K562 (cell line): ENCODE data around the gene ANKS1B. TPM values are rescaled to one million over a fixed set of nuclear protein-coding genes. Genes with fewer than 3 reads are reported as not detected.

Source experiments
- ATAC-seq: fragments of 200-7000 bp; cut with Tn5 transposase; 3 replicates; pipeline ENCODE4 v1.9.1; 2020; ENCODE audit warnings: moderate library complexity
- BruUV-seq: library from RNA; stranded (reverse); fragments of 400-500 nt; replicated peaks from 2 replicates; lab custom pipeline; 2021; lab: Mats Ljungman, UMichigan
- CTCF ChIA-PET: fragments of 300-600 bp; formaldehyde crosslinking; extraction: SDS; loops from one replicate; lab custom pipeline; 2021; ENCODE audit warnings: low intra/inter-chr PET ratio; lab: Yijun Ruan, JAX
- POLR2A ChIA-PET: fragments of 300-600, 350-650 bp; sonication (Branson Sonifier 250); formaldehyde crosslinking; extraction: SDS; loops from one replicate; lab custom pipeline; 2021; ENCODE audit warnings: antibody characterized with exemption, inconsistent platforms; lab: Yijun Ruan, JAX
- DNase-seq, 4 experiments: peaks; one replicate each; pipeline versions ENCODE4 v3.0.0 to v3.0.0-alpha.2; 2011 to 2018; ENCODE audit warnings: low spot score in 3 of 4, mixed read lengths in 3 of 4; ENCODE audit errors: extremely low read depth in 1 of 4
- FAIRE-seq: peaks from 2 replicates; lab custom pipeline; 2011; peaks lifted over from hg19 to GRCh38; lab: Jason Lieb, UNC
- H2AFZ ChIP-seq: 2 replicates; pipeline ENCODE4 v1.6.0; 2011; ENCODE audit warnings: low read depth, low read length, control low read depth, inconsistent platforms
- H3K27ac ChIP-seq: fragments of 200-600 bp; 3 replicates; pipeline ENCODE4 v1.8.0; 2011; ENCODE audit warnings: low read depth, mild to moderate bottlenecking, control low read depth, inconsistent platforms, low read length, moderate library complexity, mixed read lengths; ENCODE audit errors: extremely low read depth
- H3K27me3 ChIP-seq, 2 experiments: fragments of 300-600 bp in 1 of 2; 2 replicates in 1 of 2; 3 replicates in 1 of 2; pipeline versions ENCODE4 v1.6.0 to v1.8.0; 2011; ENCODE audit warnings: inconsistent platforms in 2 of 2, low read length in 2 of 2, mild to moderate bottlenecking in 1 of 2, mixed read lengths in 1 of 2, moderate library complexity in 1 of 2; ENCODE audit not compliant: control insufficient read depth in 2 of 2, insufficient read depth in 2 of 2
- H3K36me3 ChIP-seq: fragments of 300-600 bp; 3 replicates; pipeline ENCODE4 v1.8.0; 2011; ENCODE audit warnings: mild to moderate bottlenecking, low read length, inconsistent platforms; ENCODE audit not compliant: control insufficient read depth, insufficient read depth
- H3K4me1 ChIP-seq, 2 experiments: fragments of 200-600 bp in 1 of 2; replicated peaks in 1 of 2; 2 replicates in 1 of 2; 3 replicates in 1 of 2; pipeline versions ENCODE4 v1.5.1 to v1.8.0; 2011; ENCODE audit warnings: inconsistent platforms in 2 of 2, low read length in 2 of 2, mild to moderate bottlenecking in 1 of 2, mixed read lengths in 1 of 2, moderate library complexity in 1 of 2; ENCODE audit not compliant: control insufficient read depth in 2 of 2, insufficient read depth in 2 of 2
- H3K4me2 ChIP-seq: 2 replicates; pipeline ENCODE4 v1.6.1; 2011; ENCODE audit warnings: low read length, control low read depth, inconsistent platforms, mixed read lengths; ENCODE audit not compliant: insufficient read depth
- H3K4me3 ChIP-seq: fragments of 200-600 bp; sonication (generic), shearing (Covaris generic); 2 replicates; pipeline ENCODE4 v1.5.1; 2016; ENCODE audit warnings: control low read depth, inconsistent platforms
- H3K79me2 ChIP-seq: fragments of 200-600 bp; 3 replicates; pipeline ENCODE4 v1.8.0; 2011; ENCODE audit warnings: low read length, inconsistent platforms; ENCODE audit not compliant: control insufficient read depth, insufficient read depth
- H3K9ac ChIP-seq, 2 experiments: 2 replicates each; pipeline versions ENCODE4 v1.6.0 to v1.6.1; 2011; ENCODE audit warnings: low read depth in 2 of 2, low read length in 2 of 2, control low read depth in 1 of 2, inconsistent platforms in 1 of 2, mild to moderate bottlenecking in 1 of 2, mixed read lengths in 1 of 2; ENCODE audit not compliant: insufficient read depth in 1 of 2
- H3K9me1 ChIP-seq: one replicate; pipeline ENCODE4 v1.6.0; 2011; ENCODE audit warnings: inconsistent platforms, mild to moderate bottlenecking, low read length, moderate library complexity; ENCODE audit not compliant: control insufficient read depth, insufficient read depth
- H3K9me3 ChIP-seq: replicated peaks from 2 replicates; pipeline ENCODE4 v1.5.1; 2011; ENCODE audit warnings: low read depth, low read length, inconsistent platforms; ENCODE audit not compliant: control insufficient read depth, insufficient read depth
- H4K20me1 ChIP-seq: replicated peaks from 2 replicates; pipeline ENCODE4 v1.6.1; 2011; ENCODE audit warnings: low read length, inconsistent platforms, mixed read lengths; ENCODE audit not compliant: control insufficient read depth, insufficient read depth
- ATF6 ChIP-seq: sonication (generic); formaldehyde crosslinking; IDR thresholded peaks from 2 replicates; pipeline ENCODE4 v1.4.0; 2020; ENCODE audit warnings: mild to moderate bottlenecking, missing genetic modification reagents
- BCOR ChIP-seq: fragments of 450-650 bp; IDR thresholded peaks from 2 replicates; pipeline ENCODE4 v1.6.1; 2016
- CCAR2 ChIP-seq: fragments of 200-400 bp; formaldehyde crosslinking; IDR thresholded peaks from 2 replicates; pipeline ENCODE4 v1.6.1; 2017; ENCODE audit warnings: mild to moderate bottlenecking, low read depth, low read length
- NRF1 ChIP-seq, 2 experiments: fragments of 450-650 bp; IDR thresholded peaks in 1 of 2; conservative IDR thresholded peaks in 1 of 2; 2 replicates each; pipeline ENCODE4 v1.6.1; 2014; ENCODE audit warnings: mild to moderate bottlenecking in 2 of 2
- SLC30A9 ChIP-seq: fragments of 250-450 bp; sonication (Bioruptor Pico); IDR thresholded peaks from 2 replicates; pipeline ENCODE4 v1.8.0; 2022; ENCODE audit warnings: mild to moderate bottlenecking, moderate library complexity
- ZNF12 ChIP-seq: sonication (generic); formaldehyde crosslinking; IDR thresholded peaks from 2 replicates; pipeline ENCODE4 v1.4.0; 2020; ENCODE audit warnings: mild to moderate bottlenecking, missing genetic modification reagents
- ZNF224 ChIP-seq: sonication (generic); formaldehyde crosslinking; IDR thresholded peaks from 2 replicates; pipeline ENCODE4 v1.8.0; 2022; ENCODE audit warnings: mild to moderate bottlenecking, missing genetic modification reagents
- ZNF586 ChIP-seq: fragments of 450-650 bp; formaldehyde crosslinking; conservative IDR thresholded peaks from 2 replicates; pipeline ENCODE4 v1.4.0; 2020; ENCODE audit warnings: mild to moderate bottlenecking, moderate library complexity
- WGBS: fragments of 100-300 bp; shearing (Covaris generic); methylation state at CpG from one replicate; pipeline ENCODE4 v1.1.6; 2016; ENCODE audit warnings: low coverage, mixed read lengths; ENCODE audit not compliant: insufficient coverage; ENCODE audit errors: missing lambda C conversion rate; 5-methylcytosine and 5-hydroxymethylcytosine counted together
- in situ Hi-C: fragments of 300-500 bp; cut with MboI; formaldehyde crosslinking; loops from 4 replicates; pipeline ENCODE4 v1.15.0; 2018; ENCODE audit warnings: inconsistent platforms, mixed read lengths
- intact Hi-C: fragments of 100-400 bp; cut with micrococcal nuclease; formaldehyde crosslinking; loops from 2 replicates; pipeline ENCODE4 v1.14.2; 2022
- polyA plus RNA-seq, 8 experiments: library from polyadenylated mRNA; depleted of rRNA in 4 of 8; stranded (reverse) in 5 of 8; unstranded in 3 of 8; fragments of >200 nt; fragmentation: Nextera tagmentation in 2 of 8; fragmentation: Illumina TruSeq in 1 of 8; extraction: Ambion mirVana in 2 of 8; extraction: Trizol in 1 of 8; gene quantifications; 2 replicates each; pipeline versions ENCODE4 v1.2.1 to v1.2.3, GENCODE V29; 2011 to 2014; ENCODE audit warnings: inconsistent platforms in 1 of 8, missing spikeins in 1 of 8
- total RNA-seq, 7 experiments: library from RNA; depleted of rRNA in 6 of 7; stranded (reverse); fragments of >200 nt in 6 of 7; fragmentation: Illumina TruSeq in 2 of 7; extraction: Trizol in 2 of 7; gene quantifications; 2 replicates each; pipeline versions ENCODE4 v1.2.1 to v1.2.3, GENCODE V29; 2011 to 2021; ENCODE audit warnings: low replicate concordance in 1 of 7
- TF ChIP-seq, protein P1 (sequence below): fragments of 450-650 bp; IDR thresholded peaks from one replicate; pipeline ENCODE4 v1.6.1; 2018; ENCODE audit warnings: mild to moderate bottlenecking, moderate library complexity; ENCODE audit not compliant: partially characterized antibody
- TF ChIP-seq, protein P2 (sequence below), 2 experiments: fragments of 450-650 bp; formaldehyde crosslinking in 1 of 2; IDR thresholded peaks; 2 replicates each; pipeline versions ENCODE4 v1.4.0 to v1.6.1; 2014 to 2020; ENCODE audit warnings: mild to moderate bottlenecking in 2 of 2, borderline replicate concordance in 1 of 2, low read depth in 1 of 2
- TF ChIP-seq, protein P3 (sequence below): IDR thresholded peaks from 2 replicates; pipeline ENCODE4 v1.6.1; 2011; ENCODE audit not compliant: insufficient read length; ENCODE audit errors: extremely low read depth

Gene ANKS1B
- total and polyA plus RNA-seq, 9 of the 15 experiments (the other 6 are each of a cell fraction or from before 2014, with no cell fraction given): 0.04 to 0.47 (median 0.28) TPM; not detected in 4

GRCh38 chr12:99192489-99192888, 792.2 kb downstream of the ANKS1B start:
- POLR2A ChIA-PET: no interaction called here
- Histone ChIP-seq H3K4me1 (no peaks in the 10 kb centered on the region), H3K27me3 (no peaks in the 10 kb centered on the region), H2AFZ (no peak overlapping the region), H3K9me1 (no peaks in the 10 kb centered on the region), H3K9me3 (no peaks in the 10 kb centered on the region), H3K4me3 (no peak overlapping the region), H4K20me1 (no peaks in the 10 kb centered on the region), H3K79me2 (no peaks in the 10 kb centered on the region), H3K4me2 (no peak overlapping the region), H3K36me3 (no peaks in the 10 kb centered on the region), H3K9ac (no peak overlapping the region), H3K27ac (no peak overlapping the region)
- DNase-seq: no peak
- in situ Hi-C loops (no loop called here), intact Hi-C loops (no loop called here)
- no peak for ATAC-seq
- CTCF ChIA-PET: no interaction called here
- BruUV-seq: no TSS peak
- WGBS: 3% methylated on average over 3 of the region's 3 CpGs
- FAIRE-seq: no peak
- TF ChIP-seq ZNF224 (CRISPR knock-in tag) (no peak), ATF6 (CRISPR knock-in tag) (no peak), SLC30A9 (CRISPR knock-in tag) (no peak), ZNF586 (CRISPR knock-in tag) (no peak), ZNF12 (CRISPR knock-in tag) (no peak), BCOR (no peak), CCAR2 (no peak), NRF1 (conservative IDR thresholded peaks at IDR 0.05 in 1 of 2, IDR thresholded peaks at IDR 0.05 in 1 of 2) (no peak)
- TF ChIP-seq, protein P1, sequence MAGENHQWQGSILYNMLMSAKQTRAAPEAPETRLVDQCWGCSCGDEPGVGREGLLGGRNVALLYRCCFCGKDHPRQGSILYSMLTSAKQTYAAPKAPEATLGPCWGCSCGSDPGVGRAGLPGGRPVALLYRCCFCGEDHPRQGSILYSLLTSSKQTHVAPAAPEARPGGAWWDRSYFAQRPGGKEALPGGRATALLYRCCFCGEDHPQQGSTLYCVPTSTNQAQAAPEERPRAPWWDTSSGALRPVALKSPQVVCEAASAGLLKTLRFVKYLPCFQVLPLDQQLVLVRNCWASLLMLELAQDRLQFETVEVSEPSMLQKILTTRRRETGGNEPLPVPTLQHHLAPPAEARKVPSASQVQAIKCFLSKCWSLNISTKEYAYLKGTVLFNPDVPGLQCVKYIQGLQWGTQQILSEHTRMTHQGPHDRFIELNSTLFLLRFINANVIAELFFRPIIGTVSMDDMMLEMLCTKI: no peak
- TF ChIP-seq, protein P2, sequence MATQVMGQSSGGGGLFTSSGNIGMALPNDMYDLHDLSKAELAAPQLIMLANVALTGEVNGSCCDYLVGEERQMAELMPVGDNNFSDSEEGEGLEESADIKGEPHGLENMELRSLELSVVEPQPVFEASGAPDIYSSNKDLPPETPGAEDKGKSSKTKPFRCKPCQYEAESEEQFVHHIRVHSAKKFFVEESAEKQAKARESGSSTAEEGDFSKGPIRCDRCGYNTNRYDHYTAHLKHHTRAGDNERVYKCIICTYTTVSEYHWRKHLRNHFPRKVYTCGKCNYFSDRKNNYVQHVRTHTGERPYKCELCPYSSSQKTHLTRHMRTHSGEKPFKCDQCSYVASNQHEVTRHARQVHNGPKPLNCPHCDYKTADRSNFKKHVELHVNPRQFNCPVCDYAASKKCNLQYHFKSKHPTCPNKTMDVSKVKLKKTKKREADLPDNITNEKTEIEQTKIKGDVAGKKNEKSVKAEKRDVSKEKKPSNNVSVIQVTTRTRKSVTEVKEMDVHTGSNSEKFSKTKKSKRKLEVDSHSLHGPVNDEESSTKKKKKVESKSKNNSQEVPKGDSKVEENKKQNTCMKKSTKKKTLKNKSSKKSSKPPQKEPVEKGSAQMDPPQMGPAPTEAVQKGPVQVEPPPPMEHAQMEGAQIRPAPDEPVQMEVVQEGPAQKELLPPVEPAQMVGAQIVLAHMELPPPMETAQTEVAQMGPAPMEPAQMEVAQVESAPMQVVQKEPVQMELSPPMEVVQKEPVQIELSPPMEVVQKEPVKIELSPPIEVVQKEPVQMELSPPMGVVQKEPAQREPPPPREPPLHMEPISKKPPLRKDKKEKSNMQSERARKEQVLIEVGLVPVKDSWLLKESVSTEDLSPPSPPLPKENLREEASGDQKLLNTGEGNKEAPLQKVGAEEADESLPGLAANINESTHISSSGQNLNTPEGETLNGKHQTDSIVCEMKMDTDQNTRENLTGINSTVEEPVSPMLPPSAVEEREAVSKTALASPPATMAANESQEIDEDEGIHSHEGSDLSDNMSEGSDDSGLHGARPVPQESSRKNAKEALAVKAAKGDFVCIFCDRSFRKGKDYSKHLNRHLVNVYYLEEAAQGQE (IDR thresholded peaks at IDR 0.05; ENCODE audit: borderline replicate concordance): no peak
- TF ChIP-seq, protein P2 (CRISPR knock-in tag; IDR thresholded peaks at IDR 0.05; ENCODE audit: low read depth): no peak
- TF ChIP-seq, protein P3, sequence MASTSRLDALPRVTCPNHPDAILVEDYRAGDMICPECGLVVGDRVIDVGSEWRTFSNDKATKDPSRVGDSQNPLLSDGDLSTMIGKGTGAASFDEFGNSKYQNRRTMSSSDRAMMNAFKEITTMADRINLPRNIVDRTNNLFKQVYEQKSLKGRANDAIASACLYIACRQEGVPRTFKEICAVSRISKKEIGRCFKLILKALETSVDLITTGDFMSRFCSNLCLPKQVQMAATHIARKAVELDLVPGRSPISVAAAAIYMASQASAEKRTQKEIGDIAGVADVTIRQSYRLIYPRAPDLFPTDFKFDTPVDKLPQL: no peak
